ENCODE measurements around the gene COPS2.

GRCh38 chr15:49182128-49182527 is 26.7 kb upstream of the COPS2 start:
- TF ChIP-seq SPI1 (IDR thresholded peaks at IDR 0.05; ENCODE audit: borderline replicate concordance, low read depth) = no peak
- TF ChIP-seq CTCF (IDR thresholded peaks at IDR 0.05; ENCODE audit: insufficient read depth, low read length) = no peak
